ENCODE data around the gene MYO9A.

DNA sequence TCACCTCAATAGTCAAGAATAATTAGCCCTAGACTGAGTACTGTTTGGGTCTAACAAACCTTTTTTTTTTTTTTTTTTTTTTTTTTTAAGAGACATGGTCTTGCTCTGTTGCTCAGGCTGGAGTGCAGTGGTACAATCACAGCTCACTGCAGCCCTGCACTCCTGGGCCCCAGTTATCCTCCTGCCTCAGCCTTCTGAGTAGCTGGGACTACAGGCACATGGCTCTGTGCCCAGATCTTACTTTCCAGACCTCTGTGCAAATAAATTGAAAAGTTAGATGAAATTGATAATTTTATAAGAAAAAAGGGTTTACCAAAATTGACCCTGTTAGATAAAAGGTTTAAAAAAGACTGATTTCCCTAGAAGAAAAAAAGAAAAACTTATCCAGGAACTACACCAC, 228.6 kb downstream of the MYO9A start:
- TF ChIP-seq, protein P1, sequence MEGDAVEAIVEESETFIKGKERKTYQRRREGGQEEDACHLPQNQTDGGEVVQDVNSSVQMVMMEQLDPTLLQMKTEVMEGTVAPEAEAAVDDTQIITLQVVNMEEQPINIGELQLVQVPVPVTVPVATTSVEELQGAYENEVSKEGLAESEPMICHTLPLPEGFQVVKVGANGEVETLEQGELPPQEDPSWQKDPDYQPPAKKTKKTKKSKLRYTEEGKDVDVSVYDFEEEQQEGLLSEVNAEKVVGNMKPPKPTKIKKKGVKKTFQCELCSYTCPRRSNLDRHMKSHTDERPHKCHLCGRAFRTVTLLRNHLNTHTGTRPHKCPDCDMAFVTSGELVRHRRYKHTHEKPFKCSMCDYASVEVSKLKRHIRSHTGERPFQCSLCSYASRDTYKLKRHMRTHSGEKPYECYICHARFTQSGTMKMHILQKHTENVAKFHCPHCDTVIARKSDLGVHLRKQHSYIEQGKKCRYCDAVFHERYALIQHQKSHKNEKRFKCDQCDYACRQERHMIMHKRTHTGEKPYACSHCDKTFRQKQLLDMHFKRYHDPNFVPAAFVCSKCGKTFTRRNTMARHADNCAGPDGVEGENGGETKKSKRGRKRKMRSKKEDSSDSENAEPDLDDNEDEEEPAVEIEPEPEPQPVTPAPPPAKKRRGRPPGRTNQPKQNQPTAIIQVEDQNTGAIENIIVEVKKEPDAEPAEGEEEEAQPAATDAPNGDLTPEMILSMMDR (IDR thresholded peaks at IDR 0.05; ENCODE audit: borderline replicate concordance, extremely low read depth, low read length, poor library complexity, severe bottlenecking) = no peak
- no peak for TF ChIP-seq EZH2 (IDR thresholded peaks at IDR 0.05; ENCODE audit: borderline replicate concordance, low read depth, low read length, severe bottlenecking)
